PC-3 (cell line): ENCODE measurements around the gene TRIM58. TPM values are rescaled to one million over a fixed set of nuclear protein-coding genes. Genes with fewer than 3 reads are reported as not detected.
A peak's percentile ranks its signal among the peaks of the same experiment; 100 is the strongest.

Experiments
- ATAC-seq: fragments of 200-7000 bp; cut with Tn5 transposase; 2 replicates; pipeline ENCODE4 v1.9.1; 2020; ENCODE audit warnings: mild to moderate bottlenecking, moderate library complexity
- BruUV-seq: library from RNA; stranded (reverse); fragments of 400-500 nt; replicated peaks from 2 replicates; lab custom pipeline; 2021; lab: Mats Ljungman, UMichigan
- CTCF ChIA-PET: fragments of 300-600 bp; sonication (Branson Sonifier 250); formaldehyde crosslinking; loops from one replicate; lab custom pipeline; 2022; ENCODE audit warnings: antibody characterized with exemption; lab: Charles Lee
- POLR2A ChIA-PET: fragments of 300-600 bp; sonication (Branson Sonifier 250); formaldehyde crosslinking; loops from one replicate; lab custom pipeline; 2022; ENCODE audit warnings: antibody characterized with exemption; ENCODE audit not compliant: unreplicated experiment; lab: Charles Lee
- DNase-seq: peaks from one replicate; pipeline ENCODE4 v3.0.0-alpha.2; 2015
- H2AFZ ChIP-seq: fragments of 300-600 bp; sonication (generic); 2 replicates; pipeline ENCODE4 v1.6.0; 2016; ENCODE audit warnings: antibody characterized with exemption, low read length
- H3F3A ChIP-seq: fragments of 300-600 bp; sonication (generic); one replicate; pipeline ENCODE4 v1.6.0; 2017; ENCODE audit warnings: antibody characterized with exemption, low read length, control low read depth, mild to moderate bottlenecking; ENCODE audit not compliant: unreplicated experiment
- H3K27ac ChIP-seq: fragments of 300-600 bp; sonication (generic); 2 replicates; pipeline ENCODE4 v1.5.1; 2016; ENCODE audit warnings: mild to moderate bottlenecking, low read length
- H3K27me3 ChIP-seq: fragments of 300-600 bp; sonication (generic); 2 replicates; pipeline ENCODE4 v1.6.1; 2016; ENCODE audit warnings: low read length, mixed read lengths
- H3K36me3 ChIP-seq: fragments of 300-600 bp; sonication (generic); 2 replicates; pipeline ENCODE4 v1.6.1; 2016; ENCODE audit warnings: low read depth, mixed run types, low read length, mixed read lengths
- H3K4me1 ChIP-seq: fragments of 300-600 bp; sonication (generic); 2 replicates; pipeline ENCODE4 v1.5.1; 2016; ENCODE audit warnings: low read length; ENCODE audit not compliant: insufficient read depth
- H3K4me2 ChIP-seq: fragments of 300-600 bp; sonication (generic); 2 replicates; pipeline ENCODE4 v1.6.0; 2016; ENCODE audit warnings: low read length
- H3K4me3 ChIP-seq: fragments of 300-600 bp; sonication (generic); 2 replicates; pipeline ENCODE4 v1.5.1; 2016; ENCODE audit warnings: mild to moderate bottlenecking, low read length, mixed read lengths
- H3K79me2 ChIP-seq: fragments of 300-600 bp; sonication (generic); 2 replicates; pipeline ENCODE4 v1.6.1; 2017; ENCODE audit warnings: low read length, mixed read lengths
- H3K9ac ChIP-seq: fragments of 300-600 bp; sonication (generic); 2 replicates; pipeline ENCODE4 v1.6.0; 2016; ENCODE audit warnings: mild to moderate bottlenecking, low read length
- H3K9me2 ChIP-seq: fragments of 300-600 bp; sonication (generic); replicated peaks from 2 replicates; pipeline ENCODE4 v1.6.1; 2016; ENCODE audit warnings: mixed run types, low read length, mixed read lengths
- H3K9me3 ChIP-seq: fragments of 300-600 bp; sonication (generic); 2 replicates; pipeline ENCODE4 v1.6.1; 2016; ENCODE audit warnings: low read length, mixed read lengths
- H4K20me1 ChIP-seq: fragments of 300-600 bp; sonication (generic); 2 replicates; pipeline ENCODE4 v1.6.1; 2016; ENCODE audit warnings: low read length, mixed read lengths
- CTCF ChIP-seq: fragments of 300-600 bp; sonication (generic); conservative IDR thresholded peaks from 2 replicates; pipeline ENCODE4 v1.5.1; 2017; ENCODE audit warnings: antibody characterized with exemption, low read depth, mild to moderate bottlenecking, low read length
- EZH2 ChIP-seq: fragments of 300-600 bp; sonication (generic); IDR thresholded peaks from one replicate; pipeline ENCODE4 v1.6.1; 2017; ENCODE audit warnings: antibody characterized with exemption, mild to moderate bottlenecking, low read length; ENCODE audit not compliant: unreplicated experiment
- EZH2phosphoT487 ChIP-seq: fragments of 300-600 bp; sonication (generic); IDR thresholded peaks from 2 replicates; pipeline ENCODE4 v1.6.1; 2018; ENCODE audit warnings: mild to moderate bottlenecking, antibody characterized with exemption, low read length, borderline replicate concordance
- intact Hi-C: fragments of 100-400 bp; cut with micrococcal nuclease; formaldehyde crosslinking; loops from 2 replicates; pipeline ENCODE4 v1.9.0; 2023
- total RNA-seq: library from RNA; depleted of rRNA; stranded (reverse); fragments of >200 nt; gene quantifications from 2 replicates; pipeline ENCODE4 v1.2.3, GENCODE V29; 2014

The TRIM58 gene
- total RNA-seq, 1 experiment from 2014 or later, result 22.7 TPM

- H3K9me3 ChIP-seq, result no peaks in the 10 kb centered on the region
- H3F3A ChIP-seq, result no peaks in the 10 kb centered on the region
- BruUV-seq, result no TSS peak
- no peaks in the 10 kb centered on the region for H3K9me2 ChIP-seq
- no peaks in the 10 kb centered on the region for H4K20me1 ChIP-seq
- peaks cover 20% of the 10 kb centered on the region for H3K4me1 ChIP-seq
- peak; percentile 100 for DNase-seq
- intact Hi-C loops, result no loop called here
- no peaks in the 10 kb centered on the region for H3K27me3 ChIP-seq
- peak overlapping the region; percentile 80 for H3K4me2 ChIP-seq
- peak overlapping the region; percentile 68 for H3K27ac ChIP-seq
- H3K79me2 ChIP-seq, result no peaks in the 10 kb centered on the region
- CTCF ChIA-PET, result interaction anchor here (0.7 to 1.2 kb wide), 4 partner anchors 8 to 225 kb away, joined by 3 to 14 read pairs (median 5); partner anchors contain the start of gene TRIM58
- peak overlapping the region; percentile 44 for H2AFZ ChIP-seq
- H3K36me3 ChIP-seq, result no peaks in the 10 kb centered on the region
- ATAC-seq, result peak; percentile 98
- TF ChIP-seq EZH2 (no peak), EZH2phosphoT487 (peak; percentile 60), CTCF (no peak)
- POLR2A ChIA-PET, result interaction anchor here (0.6 kb wide), 2 partner anchors 20 to 88 kb away, joined by 3 to 6 read pairs; no protein-coding TSS in a partner anchor
- peak overlapping the region; percentile 55 for H3K4me3 ChIP-seq
- peak overlapping the region; percentile 28; the same call in 1 of the 2 replicates for H3K9ac ChIP-seq
Observed at GRCh38 chr1:247906504-247907047, 49.6 kb downstream of the TRIM58 start.

- no peak overlapping the region for H3K4me2 ChIP-seq
- CTCF ChIA-PET, result no interaction called here
- H3K27me3 ChIP-seq, result no peaks in the 10 kb centered on the region
- no peaks in the 10 kb centered on the region for H3K79me2 ChIP-seq
- peak; percentile 47 for DNase-seq
- H3K4me1 ChIP-seq, result peaks cover 20% of the 10 kb centered on the region
- no peak overlapping the region for H3K4me3 ChIP-seq
- POLR2A ChIA-PET, result no interaction called here
- no peak for TF ChIP-seq EZH2
- no peak for TF ChIP-seq EZH2phosphoT487
- no peak for TF ChIP-seq CTCF
- no peaks in the 10 kb centered on the region for H3K9me3 ChIP-seq
- no peaks in the 10 kb centered on the region for H3K9me2 ChIP-seq
- BruUV-seq, result no TSS peak
- intact Hi-C loops, result no loop called here
- no peaks in the 10 kb centered on the region for H3K36me3 ChIP-seq
- no peaks in the 10 kb centered on the region for H3F3A ChIP-seq
- H3K9ac ChIP-seq, result no peak overlapping the region
- H4K20me1 ChIP-seq, result no peaks in the 10 kb centered on the region
- H3K27ac ChIP-seq, result no peak overlapping the region
- H2AFZ ChIP-seq, result no peak overlapping the region
- no peak for ATAC-seq
Observed at GRCh38 chr1:247908766-247909165, 51.8 kb downstream of the TRIM58 start.

GRCh38 chr1:247913786-247914185 lies 56.8 kb downstream of the TRIM58 start:
- Histone ChIP-seq H3K79me2 (no peaks in the 10 kb centered on the region), H3K4me3 (no peak overlapping the region), H3K4me1 (peaks cover 25% of the 10 kb centered on the region), H2AFZ (no peak overlapping the region), H3K27me3 (no peaks in the 10 kb centered on the region), H3K9me3 (no peaks in the 10 kb centered on the region), H3K9ac (no peak overlapping the region), H3K4me2 (no peak overlapping the region), H3K9me2 (no peaks in the 10 kb centered on the region), H4K20me1 (no peaks in the 10 kb centered on the region), H3K27ac (no peak overlapping the region), H3K36me3 (no peaks in the 10 kb centered on the region), H3F3A (no peaks in the 10 kb centered on the region)
- ATAC-seq (no peak), DNase-seq (no peak)
- intact Hi-C loops, result loop anchor here (1.0 to 10.0 kb wide), 3 partner anchors 55 to 339 kb away; no protein-coding TSS in a partner anchor
- ChIA-PET CTCF (interaction anchor here (0.6 to 1.1 kb wide), 2 partner anchors 55 to 336 kb away, joined by 3 to 5 read pairs; no protein-coding TSS in a partner anchor), POLR2A (no interaction called here)
- TF ChIP-seq CTCF (no peak), EZH2phosphoT487 (no peak), EZH2 (no peak)
- BruUV-seq, result no TSS peak
